ENCODE measurements around the gene MMRN2. TPM values are rescaled to one million over a fixed set of nuclear protein-coding genes. Genes with fewer than 3 reads are reported as not detected.

MMRN2 gene
- polyA plus RNA-seq, 2 of the 4 experiments (the other 2 are of a cell fraction), result 0.35 to 1.1 TPM

GRCh38 chr10:86942441-86943315 is 14.7 kb downstream of the MMRN2 start:
- FAIRE-seq, result no peak
- H3K4me3 ChIP-seq, result no peak overlapping the region
- ChIA-PET POLR2A (no interaction called here), CTCF (interaction anchor here (0.7 to 4.3 kb wide), 9 partner anchors 10 to 564 kb away, joined by 3 to 24 read pairs (median 4); partner anchors contain the start of genes ADIRF and SNCG)
- H3K9me3 ChIP-seq, result no peaks in the 10 kb centered on the region
- H3K4me2 ChIP-seq, result no peak overlapping the region
- no peak overlapping the region for H3K27ac ChIP-seq
- 93% methylated on average over 77 of the region's 94 CpGs for WGBS (ENCODE audit: missing lambda C conversion rate)
- DNase-seq (ENCODE audit: low read depth in 1 of 2, low spot score in 1 of 2), result no peak
- ATAC-seq, result no peak
- 0 out of 3 replicates have a peak, but pooled peaks cover 4% of the 10 kb centered on the region for H3K4me1 ChIP-seq
- TF ChIP-seq BCL3 (IDR thresholded peaks at IDR 0.05) (no peak), HMGXB4 (CRISPR knock-in tag; IDR thresholded peaks at IDR 0.05; ENCODE audit: borderline replicate concordance) (no peak), CBX2 (IDR thresholded peaks at IDR 0.05; ENCODE audit: borderline replicate concordance, low read depth) (no peak), CHD2 (IDR thresholded peaks at IDR 0.05; ENCODE audit: low read length, partially characterized antibody) (no peak), KDM5A (IDR thresholded peaks at IDR 0.05) (no peak), ZC3H11A (IDR thresholded peaks at IDR 0.05) (no peak), RARB (CRISPR knock-in tag; IDR thresholded peaks at IDR 0.05) (no peak), HOXB5 (CRISPR knock-in tag; IDR thresholded peaks at IDR 0.05) (no peak), HDAC2 (IDR thresholded peaks at IDR 0.05) (no peak), RFX5 (IDR thresholded peaks at IDR 0.05) (no peak), SMC3 (IDR thresholded peaks at IDR 0.05) (no peak), JUNB (IDR thresholded peaks at IDR 0.05) (no peak)
- TF ChIP-seq, protein P1, sequence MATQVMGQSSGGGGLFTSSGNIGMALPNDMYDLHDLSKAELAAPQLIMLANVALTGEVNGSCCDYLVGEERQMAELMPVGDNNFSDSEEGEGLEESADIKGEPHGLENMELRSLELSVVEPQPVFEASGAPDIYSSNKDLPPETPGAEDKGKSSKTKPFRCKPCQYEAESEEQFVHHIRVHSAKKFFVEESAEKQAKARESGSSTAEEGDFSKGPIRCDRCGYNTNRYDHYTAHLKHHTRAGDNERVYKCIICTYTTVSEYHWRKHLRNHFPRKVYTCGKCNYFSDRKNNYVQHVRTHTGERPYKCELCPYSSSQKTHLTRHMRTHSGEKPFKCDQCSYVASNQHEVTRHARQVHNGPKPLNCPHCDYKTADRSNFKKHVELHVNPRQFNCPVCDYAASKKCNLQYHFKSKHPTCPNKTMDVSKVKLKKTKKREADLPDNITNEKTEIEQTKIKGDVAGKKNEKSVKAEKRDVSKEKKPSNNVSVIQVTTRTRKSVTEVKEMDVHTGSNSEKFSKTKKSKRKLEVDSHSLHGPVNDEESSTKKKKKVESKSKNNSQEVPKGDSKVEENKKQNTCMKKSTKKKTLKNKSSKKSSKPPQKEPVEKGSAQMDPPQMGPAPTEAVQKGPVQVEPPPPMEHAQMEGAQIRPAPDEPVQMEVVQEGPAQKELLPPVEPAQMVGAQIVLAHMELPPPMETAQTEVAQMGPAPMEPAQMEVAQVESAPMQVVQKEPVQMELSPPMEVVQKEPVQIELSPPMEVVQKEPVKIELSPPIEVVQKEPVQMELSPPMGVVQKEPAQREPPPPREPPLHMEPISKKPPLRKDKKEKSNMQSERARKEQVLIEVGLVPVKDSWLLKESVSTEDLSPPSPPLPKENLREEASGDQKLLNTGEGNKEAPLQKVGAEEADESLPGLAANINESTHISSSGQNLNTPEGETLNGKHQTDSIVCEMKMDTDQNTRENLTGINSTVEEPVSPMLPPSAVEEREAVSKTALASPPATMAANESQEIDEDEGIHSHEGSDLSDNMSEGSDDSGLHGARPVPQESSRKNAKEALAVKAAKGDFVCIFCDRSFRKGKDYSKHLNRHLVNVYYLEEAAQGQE (IDR thresholded peaks at IDR 0.05), result no peak

GRCh38 chr10:86941991-86942421 is 15.4 kb downstream of the MMRN2 start:
- CTCF ChIA-PET, result interaction anchor here (0.7 to 4.3 kb wide), 10 partner anchors 10 to 564 kb away, joined by 3 to 24 read pairs (median 4); partner anchors contain the start of genes ADIRF and SNCG
- FAIRE-seq, result no peak
- no peak for TF ChIP-seq ZSCAN20 (CRISPR knock-in tag; IDR thresholded peaks at IDR 0.05)
- TF ChIP-seq, protein P2, sequence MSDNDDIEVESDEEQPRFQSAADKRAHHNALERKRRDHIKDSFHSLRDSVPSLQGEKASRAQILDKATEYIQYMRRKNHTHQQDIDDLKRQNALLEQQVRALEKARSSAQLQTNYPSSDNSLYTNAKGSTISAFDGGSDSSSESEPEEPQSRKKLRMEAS (IDR thresholded peaks at IDR 0.05), result no peak
- TF ChIP-seq KDM5A (IDR thresholded peaks at IDR 0.05), result no peak
- TF ChIP-seq, protein P1 (IDR thresholded peaks at IDR 0.05), result no peak
- no peak for TF ChIP-seq ZC3H11A (IDR thresholded peaks at IDR 0.05)
- no peak for TF ChIP-seq RARB (CRISPR knock-in tag; IDR thresholded peaks at IDR 0.05)
- no peak for TF ChIP-seq MYC (IDR thresholded peaks at IDR 0.05; ENCODE audit: borderline replicate concordance, low read length)
- TF ChIP-seq, protein P3, sequence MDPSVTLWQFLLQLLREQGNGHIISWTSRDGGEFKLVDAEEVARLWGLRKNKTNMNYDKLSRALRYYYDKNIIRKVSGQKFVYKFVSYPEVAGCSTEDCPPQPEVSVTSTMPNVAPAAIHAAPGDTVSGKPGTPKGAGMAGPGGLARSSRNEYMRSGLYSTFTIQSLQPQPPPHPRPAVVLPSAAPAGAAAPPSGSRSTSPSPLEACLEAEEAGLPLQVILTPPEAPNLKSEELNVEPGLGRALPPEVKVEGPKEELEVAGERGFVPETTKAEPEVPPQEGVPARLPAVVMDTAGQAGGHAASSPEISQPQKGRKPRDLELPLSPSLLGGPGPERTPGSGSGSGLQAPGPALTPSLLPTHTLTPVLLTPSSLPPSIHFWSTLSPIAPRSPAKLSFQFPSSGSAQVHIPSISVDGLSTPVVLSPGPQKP (IDR thresholded peaks at IDR 0.05; ENCODE audit: low read depth, low read length), result no peak
- no peak for TF ChIP-seq KDM1A (IDR thresholded peaks at IDR 0.05; ENCODE audit: low read depth)
- TF ChIP-seq NFE2L2 (conservative IDR thresholded peaks at IDR 0.05; ENCODE audit: low read length), result no peak
- no peak for TF ChIP-seq MAFK (IDR thresholded peaks at IDR 0.05; ENCODE audit: partially characterized antibody)
- no peak for TF ChIP-seq CHD4 (IDR thresholded peaks at IDR 0.05; ENCODE audit: borderline replicate concordance)
- no peak for TF ChIP-seq BCL3 (IDR thresholded peaks at IDR 0.05)

More at GRCh38 chr10:86941991-86942421, 15.4 kb downstream of the MMRN2 start:
- no peak overlapping the region for H3K27ac ChIP-seq
- 0 out of 3 replicates have a peak, but pooled peaks cover 4% of the 10 kb centered on the region for H3K4me1 ChIP-seq
- H3K4me2 ChIP-seq, result no peak overlapping the region
- no peak for ATAC-seq
- H3K9me3 ChIP-seq, result no peaks in the 10 kb centered on the region
- no peak for DNase-seq (ENCODE audit: low read depth in 1 of 2, low spot score in 1 of 2)
- WGBS (ENCODE audit: missing lambda C conversion rate), result 90% methylated on average over 14 of the region's 14 CpGs
- no peak overlapping the region for H3K4me3 ChIP-seq
- POLR2A ChIA-PET, result no interaction called here
